Stimulated activated CD8-positive, alpha-beta memory T cell treated with anti-CD3 and anti-CD28 coated beads, Interleukin-7, amount 100 ng/mL, for 24 hours (primary cell): Measurements from ENCODE around the gene CPNE5.

ENCODE experiments used
- DNase-seq: peaks from one replicate; pipeline ENCODE4 v3.0.0-alpha.2; 2020; ENCODE audit warnings: low read depth

The CPNE5 gene

DNA sequence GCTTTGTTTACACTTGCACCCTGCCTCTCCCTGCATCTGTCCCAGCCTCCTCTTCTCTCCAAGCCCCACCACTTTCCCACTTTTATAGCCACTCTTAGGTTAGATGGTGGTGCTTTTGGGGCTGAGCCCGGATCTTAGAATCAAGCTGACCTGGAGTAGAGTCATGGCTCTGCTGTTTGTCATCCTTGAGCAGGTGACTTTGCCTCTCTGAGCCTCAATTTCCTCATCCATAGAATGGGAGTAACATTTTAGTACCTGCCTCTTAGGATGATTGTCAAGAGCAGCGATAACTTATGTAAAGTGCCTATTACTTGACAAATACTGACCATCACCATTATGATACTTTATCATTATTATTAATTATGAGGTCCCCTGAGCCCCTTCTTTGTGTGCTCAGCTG lies 48.2 kb downstream of the CPNE5 start:
- DNase-seq, result no peak

DNA sequence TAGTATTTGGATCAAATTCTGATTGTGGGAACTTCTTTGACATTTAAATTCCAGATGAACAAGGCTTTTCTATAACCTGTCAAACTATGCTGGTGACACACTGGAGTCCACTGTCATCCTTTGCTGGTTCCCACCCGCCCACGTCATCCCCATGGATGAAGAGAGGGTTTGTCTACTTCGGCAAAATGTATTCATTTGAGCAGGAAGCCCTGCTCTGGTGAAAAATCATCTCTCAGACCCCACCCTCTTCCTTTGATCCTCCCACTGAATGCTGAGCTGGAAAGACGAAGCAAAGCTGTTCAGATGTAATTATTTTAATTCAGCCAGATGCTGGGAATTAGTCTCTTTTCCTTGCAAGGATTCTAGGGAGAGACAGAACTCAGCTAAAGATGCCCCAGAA lies 50.5 kb downstream of the CPNE5 start:
- no peak for DNase-seq

DNA sequence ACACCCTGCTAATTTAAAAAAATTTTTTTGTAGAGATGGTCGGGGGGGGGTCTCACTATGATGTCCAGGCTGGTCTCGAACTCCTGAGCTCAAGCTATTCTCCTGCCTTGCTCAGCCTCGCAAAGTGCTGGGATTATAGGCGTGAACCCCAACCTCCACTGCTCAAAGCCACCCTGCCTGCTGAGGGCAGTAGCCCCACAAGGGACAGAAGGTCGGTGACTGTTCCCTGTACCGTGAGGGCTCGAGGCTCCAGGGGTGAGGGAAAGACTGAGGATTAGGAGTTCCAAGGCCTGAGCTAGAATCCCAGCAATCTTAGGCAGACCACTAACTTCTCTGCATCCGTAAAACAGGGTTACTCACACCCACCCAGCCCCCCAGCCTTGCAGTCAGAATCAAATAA lies 51.1 kb downstream of the CPNE5 start:
- no peak for DNase-seq

DNA sequence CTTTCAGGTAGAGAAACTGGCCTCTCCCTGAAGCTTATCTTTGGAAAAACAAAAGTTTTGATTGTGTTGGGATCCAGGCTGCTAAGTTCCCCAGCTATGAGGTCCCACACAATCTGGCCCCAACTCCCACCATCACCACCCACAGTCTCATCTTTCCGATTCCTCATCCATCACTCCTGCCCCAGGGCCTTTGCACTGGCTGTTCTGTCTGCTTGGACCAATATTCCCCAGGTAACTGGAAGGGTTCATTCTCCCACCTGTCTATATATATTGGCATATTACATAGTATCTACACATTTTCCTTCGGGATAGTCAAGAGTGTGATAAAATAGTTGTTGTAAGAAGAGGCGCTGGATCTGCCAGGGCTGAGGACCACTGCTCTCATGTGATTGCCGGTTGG lies 52.0 kb downstream of the CPNE5 start:
- no peak for DNase-seq

DNA sequence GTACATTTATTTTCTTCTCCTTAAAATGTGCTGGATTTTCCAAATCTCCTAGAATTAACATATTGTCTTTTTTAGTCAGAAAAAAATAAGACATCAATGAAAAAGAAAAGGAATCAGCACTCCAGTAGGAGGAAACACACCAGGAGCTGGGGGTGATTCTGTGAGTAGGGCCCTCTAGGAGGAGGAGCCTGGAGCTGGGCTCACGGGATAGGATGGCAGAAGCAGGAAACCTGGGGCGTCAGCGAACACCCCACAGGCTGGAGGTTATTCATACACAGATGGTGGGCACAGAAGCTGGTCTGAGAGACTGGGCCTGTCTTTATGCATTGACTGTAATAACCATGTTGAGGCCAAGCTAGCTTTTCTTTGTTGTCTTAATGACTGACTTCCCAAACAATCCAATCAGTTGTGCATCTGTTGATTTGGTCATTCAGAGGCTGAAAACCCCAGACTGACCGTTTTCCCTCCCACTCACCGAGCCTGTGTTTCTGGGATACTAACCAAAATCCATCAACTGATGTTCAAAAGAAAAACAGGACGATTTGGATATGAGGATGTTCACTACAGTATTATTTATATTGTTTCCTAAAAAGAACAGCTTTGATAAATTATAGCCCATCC lies 53.1 kb downstream of the CPNE5 start:
- DNase-seq, result no peak

DNA sequence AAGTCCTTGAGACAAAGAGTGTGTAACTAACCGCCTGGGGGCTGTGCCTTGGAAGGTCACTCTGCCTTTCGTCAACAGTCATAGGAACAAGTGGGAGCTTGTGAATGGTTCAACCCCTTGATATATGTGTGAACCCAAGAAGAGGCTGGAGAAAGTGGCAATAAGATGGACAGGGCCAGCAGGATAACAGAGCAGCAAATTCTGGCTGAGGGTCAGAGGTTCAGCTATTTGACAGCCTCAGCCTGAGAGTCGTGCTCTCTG lies 54.9 kb downstream of the CPNE5 start:
- no peak for DNase-seq

DNA sequence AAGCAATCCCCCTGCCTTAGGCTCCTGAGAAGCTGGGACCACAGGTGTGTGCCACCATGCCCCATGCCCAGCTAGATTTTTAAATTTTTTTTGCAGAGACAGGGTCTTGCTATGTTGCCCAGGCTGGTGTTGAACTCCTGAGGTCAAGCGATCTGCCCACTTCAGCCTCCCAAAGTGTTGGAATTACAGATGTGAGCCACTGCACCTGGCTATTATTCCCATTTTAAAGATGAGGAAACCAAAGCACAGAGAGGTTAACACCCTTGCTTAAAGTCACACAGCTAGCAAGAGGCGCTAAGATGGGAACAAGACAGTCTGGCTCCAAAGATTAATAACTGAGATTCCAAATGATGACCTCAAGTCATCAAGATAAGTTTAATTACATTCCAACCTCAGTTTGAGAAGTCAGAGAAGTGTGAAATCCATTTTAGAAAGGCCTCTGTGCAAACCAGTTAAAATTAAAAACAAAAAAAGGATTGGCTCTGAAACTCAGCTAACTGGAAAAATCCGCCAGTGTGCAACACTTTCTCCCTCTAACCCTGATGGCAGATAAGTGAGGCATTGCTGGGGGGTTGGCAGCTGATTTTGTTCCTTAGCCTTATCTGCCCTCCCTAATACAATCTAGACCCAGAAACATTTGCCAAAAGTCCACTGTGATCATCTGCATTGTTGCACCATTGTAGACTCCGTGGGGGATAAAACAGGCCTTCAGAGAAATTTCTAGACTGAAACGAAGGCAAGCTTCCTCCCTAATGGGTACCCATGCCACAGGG lies 55.5 kb downstream of the CPNE5 start:
- DNase-seq, result no peak

DNA sequence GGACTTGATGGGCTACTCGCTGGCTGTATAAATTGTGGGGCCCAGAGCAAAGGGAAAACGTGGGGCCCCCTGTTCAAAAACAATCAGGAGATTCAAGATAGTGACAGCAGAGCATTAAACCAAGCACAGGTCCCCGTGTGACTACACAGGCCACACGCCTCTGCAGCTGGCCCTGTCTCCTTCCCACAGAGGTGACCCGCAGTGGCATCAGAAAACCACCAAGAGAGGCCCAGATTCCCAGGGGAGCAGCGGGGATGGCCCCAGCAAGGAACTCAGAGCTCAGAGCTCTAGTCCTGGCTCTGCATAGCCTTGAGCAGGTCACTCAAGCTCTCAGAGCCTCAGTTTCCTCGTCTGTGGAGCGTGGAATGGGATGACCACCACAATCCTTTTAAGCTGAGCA lies 57.6 kb downstream of the CPNE5 start:
- DNase-seq, result no peak

DNA sequence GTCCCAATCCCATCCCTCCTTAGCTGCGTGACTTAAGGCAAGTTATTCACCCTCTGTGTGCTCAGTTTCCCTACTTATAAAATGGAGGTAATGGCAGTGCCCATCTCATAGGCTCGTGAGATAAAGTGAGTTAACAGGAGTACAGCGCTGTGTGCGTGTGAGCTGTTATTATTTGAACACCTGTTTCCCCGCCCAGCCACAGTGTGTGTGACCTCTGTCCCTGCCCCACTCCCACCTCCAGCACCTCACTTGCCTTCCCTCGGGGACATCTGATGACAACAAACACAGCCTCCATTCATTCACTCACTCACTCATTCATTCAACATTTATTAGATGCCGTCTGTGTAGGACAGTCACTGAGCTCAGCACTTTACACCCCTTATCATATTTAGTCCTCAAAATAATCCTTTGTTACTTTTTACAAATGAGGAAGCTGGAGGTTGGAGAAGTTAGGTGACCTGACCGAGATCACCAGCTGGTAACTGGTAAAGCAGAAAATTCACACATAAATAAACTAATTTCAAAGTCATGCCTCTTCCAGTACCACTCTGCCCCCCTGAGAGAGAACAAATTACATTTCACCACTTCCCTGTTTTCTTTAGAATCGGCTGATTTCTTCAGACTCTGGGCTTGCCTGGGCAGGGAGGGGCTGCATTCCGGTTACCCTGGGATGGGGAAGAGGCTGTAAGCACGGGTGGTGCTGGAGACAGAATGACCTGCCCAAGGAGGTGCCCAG lies 58.6 kb downstream of the CPNE5 start:
- DNase-seq, result no peak

DNA sequence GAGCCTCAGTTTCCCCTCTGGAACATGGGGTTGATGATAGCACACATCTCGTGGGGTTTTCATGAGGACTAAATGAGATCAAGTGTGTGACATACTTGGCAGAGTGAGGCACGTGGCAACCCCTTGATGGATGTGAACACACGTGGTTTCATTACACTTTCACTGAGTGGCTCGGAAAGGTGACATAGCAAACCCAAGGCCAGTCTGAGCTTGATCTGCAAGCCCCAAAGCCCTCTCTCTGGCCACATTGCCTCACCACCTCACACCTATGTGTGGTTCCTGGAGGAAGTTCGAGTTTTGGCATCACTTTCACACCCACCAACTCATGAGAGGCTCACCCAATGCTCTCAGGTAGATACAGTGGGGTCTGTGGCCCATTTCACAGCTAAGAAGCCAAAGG lies 60.0 kb downstream of the CPNE5 start:
- no peak for DNase-seq

DNA sequence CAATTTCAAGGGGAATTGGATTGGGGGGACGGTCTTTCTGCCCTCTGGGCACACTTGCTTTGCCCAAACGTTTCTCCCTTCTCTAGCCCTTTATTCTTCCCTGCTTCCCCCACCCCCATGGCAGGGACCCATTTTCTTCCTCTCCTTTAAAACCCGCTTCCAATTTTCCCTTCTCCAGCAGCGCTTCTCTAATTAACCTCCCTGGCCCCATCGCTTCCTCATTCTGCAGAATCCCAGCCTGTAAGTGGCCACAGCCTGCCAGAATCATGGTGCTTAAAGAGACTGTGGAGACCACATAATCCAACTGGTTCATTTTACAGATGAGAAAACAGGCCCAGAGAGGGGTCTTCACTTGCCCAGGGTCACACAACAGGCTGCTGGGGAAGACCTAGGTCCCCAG lies 61.4 kb downstream of the CPNE5 start:
- no peak for DNase-seq

DNA sequence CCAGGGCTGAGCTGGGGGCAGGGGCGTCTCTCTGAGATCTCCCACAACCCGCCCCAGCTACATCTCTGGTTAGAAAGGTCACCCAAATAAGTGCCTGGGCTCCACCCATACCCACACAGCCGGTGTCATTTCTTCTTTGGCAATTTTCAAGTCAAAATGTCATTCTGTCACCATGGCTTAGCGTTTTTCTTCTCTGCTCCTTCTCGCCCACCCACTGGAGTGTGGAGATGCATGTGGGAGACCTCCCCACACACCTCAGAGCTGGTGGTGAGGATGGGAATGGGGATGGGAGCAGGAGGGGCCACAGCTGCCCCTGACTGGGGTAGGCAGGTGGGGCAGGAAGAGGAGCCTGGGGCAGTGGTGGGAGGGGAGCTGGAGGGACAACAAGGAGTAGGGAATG lies 63.1 kb downstream of the CPNE5 start:
- no peak for DNase-seq

DNA sequence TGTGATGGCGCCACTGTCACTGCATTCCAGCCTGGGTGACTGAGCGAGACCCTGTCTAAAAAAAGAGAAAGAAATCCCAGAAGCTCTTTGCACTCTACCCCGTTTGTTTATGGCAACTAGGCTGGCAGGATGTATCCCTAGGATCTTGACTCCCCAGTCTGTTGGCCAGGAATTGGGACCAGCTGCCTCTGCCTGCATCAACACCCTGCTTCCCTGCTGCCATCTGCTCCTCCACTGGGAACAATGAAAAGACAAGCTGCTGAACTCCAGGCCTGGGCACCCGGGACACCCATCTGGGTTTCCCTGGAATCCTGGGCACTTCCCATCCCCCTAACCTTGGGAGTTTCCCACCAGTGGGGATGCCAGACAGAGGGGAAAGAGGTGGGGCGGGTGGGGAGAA lies 64.9 kb downstream of the CPNE5 start:
- no peak for DNase-seq

DNA sequence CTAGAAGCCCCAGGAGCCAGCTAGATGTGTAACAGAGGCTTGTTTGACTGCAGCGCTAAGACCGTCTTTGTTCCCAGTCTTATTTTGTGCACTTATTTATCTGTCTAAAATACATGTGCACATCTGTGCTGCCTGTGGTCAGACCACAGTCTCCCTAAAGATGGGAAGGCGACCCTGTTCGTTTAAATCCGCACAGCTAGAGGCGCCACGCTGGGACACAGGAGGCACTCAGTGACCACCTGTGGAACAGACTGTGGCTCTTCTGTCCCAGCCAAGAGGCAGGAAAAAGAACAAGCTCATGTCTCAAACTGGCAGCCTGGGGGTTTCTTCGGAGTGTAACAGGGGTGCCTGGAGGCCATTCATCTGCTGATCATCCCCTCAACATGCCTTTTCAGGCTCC lies 66.8 kb downstream of the CPNE5 start:
- no peak for DNase-seq

DNA sequence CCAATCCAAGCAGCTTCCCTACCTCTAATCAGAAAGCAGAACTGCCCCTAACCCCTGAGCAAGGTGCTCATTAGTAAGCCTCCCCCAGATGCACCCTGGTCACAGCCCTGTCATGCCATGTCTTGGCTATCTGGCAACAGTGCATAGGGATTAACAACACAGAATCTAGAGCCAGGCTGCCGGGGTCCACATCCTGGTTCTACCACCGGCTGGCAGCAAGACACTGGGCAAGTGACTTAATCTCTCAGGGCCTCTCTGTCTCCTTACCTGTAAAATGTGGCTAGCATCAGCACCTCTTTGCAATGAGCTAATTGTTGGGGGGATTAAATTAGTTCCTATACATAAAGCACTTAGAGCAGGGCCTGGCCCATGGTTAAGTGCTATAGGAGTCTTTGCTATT lies 68.1 kb downstream of the CPNE5 start:
- no peak for DNase-seq

DNA sequence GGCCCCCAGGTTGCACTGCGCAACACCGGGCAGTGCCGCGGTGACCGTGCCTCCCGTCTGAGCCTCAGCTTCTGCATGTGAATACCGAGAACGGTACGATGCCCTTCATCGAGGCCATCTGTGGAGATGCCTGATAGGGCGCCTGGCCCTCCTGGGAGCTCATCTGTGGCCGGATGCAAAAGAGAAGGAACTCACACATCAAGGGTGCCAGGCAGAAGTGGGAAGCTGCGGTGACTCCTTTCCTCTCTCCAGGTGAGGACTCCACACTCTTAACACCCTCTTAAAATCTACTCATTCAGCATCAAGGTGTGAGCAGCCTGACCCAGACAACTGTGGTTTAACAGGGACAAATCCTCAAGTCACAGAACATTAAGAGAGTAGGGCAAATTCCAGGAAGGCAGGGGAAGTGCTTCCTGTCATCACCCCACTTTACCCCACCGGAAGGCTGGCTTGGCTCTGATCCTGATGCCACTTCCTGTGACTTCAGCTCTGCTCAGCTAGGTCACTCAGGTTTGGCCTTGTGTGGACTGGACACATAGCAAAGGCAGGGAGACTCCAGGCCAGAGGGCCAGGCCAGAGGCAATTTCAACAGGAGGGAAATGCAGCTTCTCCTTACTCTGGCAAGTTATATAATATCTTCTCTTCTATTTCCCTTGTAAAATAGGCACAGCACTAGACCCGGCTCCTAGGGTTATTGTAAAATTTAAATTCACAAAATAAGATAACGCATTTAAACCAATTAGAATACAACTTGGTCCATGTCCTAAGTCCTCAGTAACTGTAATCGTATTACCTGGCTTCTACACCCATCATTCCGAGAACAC lies 69.4 kb downstream of the CPNE5 start:
- no peak for DNase-seq

DNA sequence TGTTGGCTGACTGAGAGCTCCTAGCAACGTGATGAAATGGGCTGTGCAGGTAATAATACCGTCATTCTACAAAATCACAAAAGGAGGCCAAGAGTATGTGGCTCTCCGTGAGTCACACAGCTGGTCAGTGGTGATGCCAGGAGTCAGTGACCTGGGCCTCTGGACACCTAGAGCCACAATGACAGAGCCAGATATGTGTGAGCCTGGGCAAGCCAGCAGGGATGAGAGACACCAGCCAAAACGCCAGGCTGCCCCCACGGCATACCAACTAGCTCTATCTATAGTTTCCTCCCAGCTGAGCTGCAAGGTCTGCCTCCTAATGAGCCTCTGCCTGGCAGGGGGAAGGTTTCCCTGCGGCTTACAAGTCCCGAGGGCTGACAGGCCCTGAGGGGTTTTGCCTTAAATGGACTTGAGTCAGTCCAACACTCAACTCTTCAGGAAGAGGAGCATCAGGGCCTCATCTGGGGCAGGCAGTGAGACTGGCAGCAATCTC lies 70.0 kb downstream of the CPNE5 start:
- DNase-seq, result no peak

DNA sequence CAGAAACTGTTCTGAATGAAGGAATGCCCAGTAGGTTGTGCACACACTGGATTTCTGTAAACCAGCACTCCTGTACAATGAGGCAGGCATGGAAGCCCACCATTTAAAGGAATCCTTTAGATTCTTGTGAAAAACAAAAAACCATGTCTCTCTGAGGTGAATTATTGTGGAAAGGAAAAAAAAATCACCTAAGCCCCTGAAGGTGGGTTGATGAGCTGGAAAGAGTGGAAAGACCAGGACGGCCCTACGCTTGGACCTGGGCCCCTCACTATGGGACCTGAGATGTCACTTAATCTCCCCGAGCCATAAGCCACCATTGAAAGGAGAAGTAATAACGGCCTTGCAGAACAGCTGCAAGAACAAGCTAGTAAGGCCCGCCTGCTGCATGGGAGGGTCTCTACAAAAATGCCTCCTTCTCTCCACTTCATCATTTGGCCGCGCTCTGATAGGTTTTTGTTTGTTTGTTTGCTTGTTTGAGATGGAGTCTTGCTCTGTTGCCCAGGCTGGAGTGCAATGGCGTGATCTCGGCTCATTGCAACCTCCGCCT lies 72.8 kb downstream of the CPNE5 start:
- no peak for DNase-seq

DNA sequence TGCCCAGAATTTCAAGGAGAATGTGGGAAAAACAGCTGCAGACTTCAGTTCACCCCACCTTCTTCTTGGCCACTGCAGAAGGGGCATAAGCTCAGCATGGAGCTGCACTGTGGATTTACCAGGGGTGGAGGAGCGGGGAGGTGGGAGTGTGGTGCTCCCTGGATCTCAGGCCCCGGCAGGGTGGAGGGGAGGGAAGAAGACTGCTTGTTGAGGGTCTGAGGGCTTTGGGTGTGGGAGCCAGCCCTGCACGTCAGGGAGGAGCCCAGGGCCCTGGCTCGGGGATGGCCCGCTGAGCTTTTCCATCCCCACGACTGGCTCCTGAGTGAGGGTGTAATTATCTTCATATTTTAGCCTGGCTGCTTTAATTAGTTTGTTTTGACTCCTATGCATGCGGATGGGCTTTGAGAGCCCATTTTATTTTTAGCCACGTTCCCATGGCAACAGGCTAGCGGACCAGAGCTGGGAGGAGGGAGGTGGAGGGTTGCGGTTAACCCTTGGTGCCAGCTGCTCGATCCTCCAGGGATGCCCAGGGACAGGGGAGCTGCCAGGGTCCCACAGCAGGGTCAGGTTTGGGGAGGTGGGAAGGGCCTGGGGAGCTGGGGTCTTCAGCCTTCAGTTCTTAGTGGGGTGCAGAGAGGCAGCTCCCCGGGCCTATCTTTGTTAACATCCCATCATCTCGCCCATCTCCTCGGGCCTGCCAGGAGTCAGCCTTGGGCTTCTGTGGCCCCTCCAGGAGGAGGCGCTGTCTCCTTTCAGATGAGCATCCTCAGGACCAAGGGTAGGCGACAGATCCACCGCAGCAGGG lies 73.4 kb downstream of the CPNE5 start:
- peak; percentile 56 for DNase-seq

DNA sequence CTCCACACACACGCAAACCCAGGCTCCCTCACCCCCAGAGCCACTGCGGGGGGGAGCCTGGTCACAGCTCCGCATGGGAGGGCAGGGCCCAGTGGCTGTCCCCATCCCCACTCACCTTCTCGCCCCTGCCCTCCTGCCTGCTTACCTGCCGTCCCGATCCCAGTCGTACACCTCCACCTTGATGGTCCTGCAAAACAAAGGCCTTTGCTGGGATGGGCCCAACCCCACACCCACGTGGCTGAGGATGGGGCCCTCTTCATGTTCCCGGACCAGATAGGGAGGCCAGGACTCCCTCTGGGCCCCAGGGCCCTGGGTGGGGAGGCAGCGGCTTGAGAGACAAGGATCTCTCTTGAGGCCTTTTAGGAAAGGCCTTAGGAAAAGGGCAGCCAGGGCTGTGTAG lies 74.1 kb downstream of the CPNE5 start:
- DNase-seq, result no peak

DNA sequence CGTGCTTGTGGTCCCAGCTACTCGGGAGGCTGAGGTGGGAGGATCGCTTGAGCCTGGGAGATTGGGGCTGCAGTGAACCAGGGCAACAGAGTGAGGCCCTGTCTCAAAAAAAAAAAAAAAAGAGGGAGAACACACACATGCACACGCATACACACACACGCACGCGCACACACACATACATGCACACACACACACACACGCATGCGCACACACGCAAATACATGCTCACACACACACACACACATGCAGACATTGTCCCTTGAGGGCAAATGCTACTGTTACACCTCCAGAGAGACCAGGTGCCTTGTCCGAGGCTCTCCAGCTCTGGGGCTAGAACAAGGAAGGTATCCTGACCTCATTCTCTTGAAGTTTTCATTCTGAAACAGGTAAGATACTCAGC lies 77.1 kb downstream of the CPNE5 start:
- no peak for DNase-seq
